Stimulated activated CD8-positive, alpha-beta memory T cell treated with anti-CD3 and anti-CD28 coated beads, Interleukin-7, amount 100 ng/mL, for 24 hours (primary cell): Measurements from ENCODE around the gene SORT1.
"Not testable (repeated sequence)": the region's sequence is repeated elsewhere in the genome, so short reads cannot be mapped to it uniquely, and the experiment has no call there.

Experiments used
- DNase-seq: peaks from one replicate; pipeline ENCODE4 v3.0.0-alpha.2; 2020; ENCODE audit warnings: low read depth

SORT1 gene

GRCh38 chr1:109379907-109380306 lies 17.8 kb downstream of the SORT1 start:
- DNase-seq = no peak

- no peak for DNase-seq
Observed at GRCh38 chr1:109379422-109379821, 18.3 kb downstream of the SORT1 start.

DNA sequence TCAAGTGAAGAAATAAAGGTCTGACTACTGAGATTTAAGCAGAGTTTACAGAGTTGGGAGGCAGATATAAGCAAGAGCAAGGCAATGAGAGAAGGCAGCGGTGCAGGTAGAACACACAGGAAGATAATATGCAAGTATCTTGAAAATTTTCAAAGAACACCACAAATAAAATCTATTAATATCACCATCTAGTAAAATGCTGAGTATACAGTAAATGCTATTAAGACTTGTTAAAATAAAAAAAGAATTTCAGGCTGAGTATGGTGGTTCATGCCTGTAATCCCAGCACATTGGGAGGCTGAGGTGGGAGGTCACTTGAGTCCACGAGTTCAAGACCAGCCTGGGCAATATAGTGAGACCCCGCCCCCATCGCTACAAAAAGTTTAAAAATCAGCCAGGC lies 20.0 kb downstream of the SORT1 start:
- DNase-seq = no peak

GRCh38 chr1:109373696-109374095 lies 24.0 kb downstream of the SORT1 start:
- not testable (repeated sequence) for DNase-seq

- no peak for DNase-seq
Observed at GRCh38 chr1:109373126-109373525, 24.6 kb downstream of the SORT1 start.

- no peak for DNase-seq
Observed at GRCh38 chr1:109372281-109372680, 25.4 kb downstream of the SORT1 start.

- DNase-seq = no peak
Observed at GRCh38 chr1:109371341-109371739, 26.4 kb downstream of the SORT1 start.

DNA sequence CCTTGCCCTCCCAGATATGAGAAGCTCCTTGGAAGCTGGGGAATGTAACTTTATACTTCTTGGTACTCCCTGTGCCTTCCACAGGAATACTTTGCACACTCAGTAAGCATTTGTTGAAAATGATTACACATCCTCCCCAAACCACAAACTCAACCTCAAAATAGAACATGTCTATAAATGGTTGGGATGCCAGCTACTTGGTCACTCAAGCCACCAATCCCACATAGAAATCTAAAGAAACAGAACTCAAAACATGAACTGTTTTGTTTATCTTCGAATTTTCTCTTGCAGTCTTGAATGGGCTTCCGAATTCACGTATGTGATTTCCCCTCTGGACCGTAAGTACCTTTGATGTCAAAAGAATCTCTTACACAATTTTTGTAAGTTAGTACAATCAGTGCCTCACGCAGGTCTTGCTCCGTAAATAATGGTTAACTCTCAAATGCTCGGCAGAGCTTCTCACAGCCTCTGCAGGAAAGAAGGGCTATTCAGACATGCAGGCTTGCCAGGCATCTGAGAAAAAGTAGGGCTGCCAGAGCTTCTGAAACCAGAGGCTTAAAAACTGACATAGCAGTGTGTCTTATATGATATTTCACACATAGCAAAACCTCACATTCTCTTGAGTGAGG lies 26.9 kb downstream of the SORT1 start:
- no peak for DNase-seq

DNA sequence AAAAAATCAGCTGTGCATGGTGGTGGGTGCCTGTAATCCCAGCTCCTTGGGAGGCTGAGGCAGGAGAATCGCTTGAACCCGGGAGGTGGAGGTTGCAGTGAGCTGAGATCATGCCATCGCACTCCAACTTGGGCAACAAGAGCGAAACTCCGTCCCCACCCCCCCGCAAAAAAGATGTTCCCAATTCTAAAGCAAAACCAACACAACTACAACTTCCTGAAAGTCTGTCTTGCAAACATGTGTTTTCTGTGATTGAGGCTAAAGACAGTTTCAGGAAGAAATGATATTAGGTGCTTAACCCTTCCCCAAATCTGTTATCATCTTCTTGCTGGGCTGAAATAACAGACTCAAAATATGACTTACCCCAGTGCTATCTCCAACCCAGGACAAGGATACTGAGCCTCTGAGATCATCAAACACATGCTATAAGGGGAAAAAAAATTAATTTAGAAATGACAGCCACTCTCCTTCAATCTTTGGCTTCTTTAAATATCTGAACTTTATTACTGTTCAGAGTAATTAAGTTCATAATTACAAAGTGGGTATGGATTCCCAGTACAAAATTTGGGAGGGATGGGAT lies 28.5 kb downstream of the SORT1 start:
- DNase-seq = no peak

DNA sequence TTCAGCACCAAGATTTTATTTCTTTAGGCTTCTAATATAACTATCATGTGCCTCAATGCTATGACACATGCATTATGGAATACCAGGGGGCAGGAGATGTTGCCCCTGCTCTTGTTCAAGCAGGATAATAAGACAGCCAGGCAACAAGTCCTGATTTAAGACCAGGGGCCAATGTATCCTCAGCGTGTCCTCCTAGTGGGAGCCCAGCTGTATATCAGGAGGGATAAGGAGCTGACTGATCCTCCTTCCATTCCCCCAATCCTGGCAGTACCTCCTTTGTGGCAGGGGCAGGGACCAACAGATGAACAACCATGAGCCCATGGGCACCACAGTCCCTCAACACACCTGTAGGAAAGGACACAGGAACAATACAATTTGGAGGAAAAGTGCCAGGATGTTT lies 29.3 kb downstream of the SORT1 start:
- no peak for DNase-seq

- no peak for DNase-seq
Observed at GRCh38 chr1:109367626-109368025, 30.1 kb downstream of the SORT1 start.

GRCh38 chr1:109365642-109366204 lies 32.0 kb downstream of the SORT1 start:
- DNase-seq = no peak

GRCh38 chr1:109361649-109362048 lies 36.1 kb downstream of the SORT1 start:
- DNase-seq = no peak

GRCh38 chr1:109361069-109361468 lies 36.6 kb downstream of the SORT1 start:
- DNase-seq = no peak

GRCh38 chr1:109357616-109358015 lies 40.1 kb downstream of the SORT1 start:
- no peak for DNase-seq

DNA sequence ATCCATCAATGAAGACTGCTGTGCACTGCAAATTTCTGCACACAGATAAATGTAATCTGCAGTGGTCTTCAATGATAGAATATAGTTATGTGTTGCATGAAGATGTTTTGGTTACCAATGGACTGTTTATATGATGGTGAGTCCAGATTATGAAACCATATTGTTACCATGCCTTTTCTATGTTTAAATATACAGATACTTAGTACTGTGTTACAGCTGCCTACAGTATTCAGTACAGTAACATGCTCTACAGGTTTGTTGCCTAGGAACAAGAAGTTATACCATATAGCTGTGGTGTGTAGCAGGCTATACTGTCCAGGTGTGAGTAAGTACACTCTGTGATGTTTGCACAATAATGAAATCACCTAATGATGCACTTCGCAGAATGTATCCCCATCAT lies 40.8 kb downstream of the SORT1 start:
- DNase-seq = no peak

GRCh38 chr1:109356505-109356904 lies 41.2 kb downstream of the SORT1 start:
- no peak for DNase-seq

GRCh38 chr1:109354929-109355328 lies 42.8 kb downstream of the SORT1 start:
- no peak for DNase-seq

GRCh38 chr1:109351457-109351856 lies 46.3 kb downstream of the SORT1 start:
- DNase-seq = no peak

GRCh38 chr1:109350655-109351054 lies 47.1 kb downstream of the SORT1 start:
- DNase-seq = no peak

GRCh38 chr1:109350182-109350581 lies 47.5 kb downstream of the SORT1 start:
- no peak for DNase-seq

- no peak for DNase-seq
Observed at GRCh38 chr1:109347511-109347910, 50.2 kb downstream of the SORT1 start.

DNA sequence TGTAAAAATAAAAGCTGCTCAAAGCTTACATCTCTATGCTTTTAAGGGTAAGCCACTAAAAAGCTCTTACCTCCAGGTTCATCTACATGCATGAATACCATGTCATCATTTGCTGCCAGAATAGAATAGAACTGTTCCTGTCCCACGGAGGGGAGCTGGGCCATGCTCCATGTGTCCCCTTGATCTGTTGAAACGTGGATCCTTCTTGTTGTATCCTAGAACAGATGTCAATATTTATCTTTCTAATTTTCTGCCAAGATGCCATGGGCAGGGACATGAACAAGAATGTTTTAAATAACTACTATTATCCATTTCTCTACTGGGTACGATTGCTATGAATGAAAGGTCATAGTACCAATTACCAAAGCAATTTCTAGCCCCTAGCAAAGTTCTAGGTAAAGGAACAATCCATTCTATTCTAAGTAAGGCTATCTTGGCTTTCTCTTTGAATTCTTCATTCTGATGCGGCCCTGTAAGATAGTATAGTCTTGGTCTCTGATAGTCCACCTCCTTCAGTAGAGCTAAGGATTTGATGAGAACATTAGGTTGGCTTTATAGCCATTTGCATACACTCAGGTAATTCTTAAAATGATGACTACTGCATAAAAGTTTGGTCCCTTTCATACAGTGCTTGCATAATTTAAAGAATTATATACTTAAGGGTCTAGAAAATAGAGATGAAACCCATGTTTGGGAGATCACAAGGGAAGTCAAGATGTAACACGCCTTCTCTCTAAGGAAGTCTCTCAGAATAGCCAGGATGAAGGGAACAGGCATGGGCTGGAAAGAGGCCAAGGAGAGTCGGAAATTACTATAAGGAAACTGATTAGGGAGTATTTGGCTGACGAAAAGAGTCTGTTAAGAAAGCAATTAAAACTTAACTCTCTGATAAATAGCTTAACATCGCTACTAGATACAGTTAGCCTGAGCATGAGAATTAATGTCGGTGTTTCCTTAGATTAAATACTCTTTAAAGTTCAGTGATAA lies 55.5 kb downstream of the SORT1 start:
- no peak for DNase-seq
